ENCODE measurements around the gene OR6X1. TPM values are rescaled to one million over a fixed set of nuclear protein-coding genes. Genes with fewer than 3 reads are reported as not detected.
"Not testable (repeated sequence)": the region's sequence is repeated elsewhere in the genome, so short reads cannot be mapped to it uniquely, and the experiment has no call there.

OR6X1 gene
- total RNA-seq, 1 donor from 2014 or later, result not detected

GRCh38 chr11:123753110-123753509, 1.2 kb downstream of the OR6X1 start:
- no peak for DNase-seq (ENCODE audit: low read depth)

DNA sequence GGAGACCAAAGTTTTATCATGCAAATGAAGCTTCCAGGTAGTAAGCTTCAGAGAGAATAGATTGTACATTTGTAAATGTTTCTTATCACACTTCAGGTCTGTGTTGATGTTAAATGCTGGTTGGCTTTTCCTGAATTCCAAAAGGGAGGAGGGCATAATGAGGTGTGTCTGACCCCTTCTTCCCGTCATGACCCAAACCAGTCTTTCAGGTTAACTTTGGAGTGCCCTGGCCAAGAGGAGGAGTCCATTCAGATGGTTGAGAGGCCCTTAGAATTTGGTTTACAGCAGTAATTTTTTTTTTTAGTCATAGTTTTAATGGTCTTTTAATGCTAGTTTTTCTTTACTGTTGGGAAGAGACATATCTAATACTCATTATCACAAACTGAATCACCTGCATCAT, 2.5 kb downstream of the OR6X1 start:
- DNase-seq (ENCODE audit: low read depth), result no peak

DNA sequence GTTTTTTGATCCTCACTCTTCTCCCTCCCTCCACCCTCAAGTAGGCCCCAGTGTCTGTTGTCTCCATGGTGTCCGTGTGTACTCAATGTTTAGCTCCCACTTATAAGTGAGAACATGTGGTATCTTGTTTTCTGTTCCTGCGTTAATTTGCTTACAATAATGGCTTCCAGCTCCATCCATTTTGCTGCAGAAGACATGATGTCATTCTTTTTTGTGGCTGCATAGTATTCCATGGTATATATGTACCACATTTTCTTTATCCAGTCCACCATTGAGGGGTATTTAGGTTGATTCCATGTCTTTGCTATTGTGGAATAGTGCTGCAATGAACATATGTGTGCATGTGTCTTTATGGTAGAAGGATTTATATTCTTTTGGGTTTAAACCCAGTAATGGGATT, 6.0 kb downstream of the OR6X1 start:
- DNase-seq (ENCODE audit: low read depth), result not testable (repeated sequence)

DNA sequence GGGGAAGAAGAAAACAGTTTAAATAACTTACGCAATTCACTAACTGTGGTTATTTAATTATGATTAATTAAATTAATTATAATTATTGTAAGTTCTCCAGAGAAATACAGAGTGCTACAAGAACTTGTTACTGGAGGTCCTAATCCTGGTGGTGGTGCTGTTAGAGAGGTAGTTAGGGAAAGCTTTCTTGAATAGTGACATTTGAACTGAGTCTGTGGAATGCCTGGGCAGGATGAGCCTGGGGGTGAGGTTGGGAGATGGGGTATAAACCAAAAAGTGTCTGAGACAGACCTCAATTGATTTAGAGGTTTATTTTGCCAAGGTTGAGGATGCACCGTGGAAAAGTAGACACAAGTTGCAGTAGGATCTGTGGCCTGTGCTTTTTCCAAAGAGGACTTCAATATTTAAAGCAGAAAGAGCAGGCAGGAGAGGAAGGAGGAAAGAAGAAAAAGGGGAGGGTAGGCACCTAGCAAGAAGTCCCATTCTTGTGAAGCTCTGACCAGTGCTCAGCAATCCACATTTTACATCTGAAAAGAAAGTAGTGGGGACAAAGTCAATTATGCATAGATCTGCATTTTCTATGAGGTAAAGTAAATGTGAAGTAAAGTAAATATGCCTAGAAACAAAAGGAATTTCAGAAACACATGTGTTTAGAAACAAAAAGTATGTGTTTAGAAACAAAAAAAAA, 8.4 kb downstream of the OR6X1 start:
- DNase-seq (ENCODE audit: low read depth), result no peak

DNA sequence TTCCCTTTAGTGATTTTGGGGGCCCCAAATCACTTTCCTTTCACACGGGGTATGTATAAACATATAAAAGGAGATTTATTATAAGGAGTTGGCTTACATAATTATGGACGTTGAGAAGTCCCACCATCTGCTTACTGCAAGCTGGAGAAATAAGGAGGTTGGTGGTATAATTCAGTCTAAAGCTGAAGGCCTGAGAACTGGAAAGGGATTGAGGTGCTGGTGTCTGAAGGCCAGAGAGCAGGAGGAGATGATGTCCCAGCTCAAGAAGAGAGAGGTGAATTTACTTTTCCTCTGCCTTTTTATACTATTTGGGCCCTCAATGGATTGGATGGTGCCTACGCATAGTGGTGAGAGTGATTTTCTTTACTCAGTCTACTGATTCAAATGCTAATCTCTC, 11.6 kb downstream of the OR6X1 start:
- no peak for DNase-seq (ENCODE audit: low read depth)

DNA sequence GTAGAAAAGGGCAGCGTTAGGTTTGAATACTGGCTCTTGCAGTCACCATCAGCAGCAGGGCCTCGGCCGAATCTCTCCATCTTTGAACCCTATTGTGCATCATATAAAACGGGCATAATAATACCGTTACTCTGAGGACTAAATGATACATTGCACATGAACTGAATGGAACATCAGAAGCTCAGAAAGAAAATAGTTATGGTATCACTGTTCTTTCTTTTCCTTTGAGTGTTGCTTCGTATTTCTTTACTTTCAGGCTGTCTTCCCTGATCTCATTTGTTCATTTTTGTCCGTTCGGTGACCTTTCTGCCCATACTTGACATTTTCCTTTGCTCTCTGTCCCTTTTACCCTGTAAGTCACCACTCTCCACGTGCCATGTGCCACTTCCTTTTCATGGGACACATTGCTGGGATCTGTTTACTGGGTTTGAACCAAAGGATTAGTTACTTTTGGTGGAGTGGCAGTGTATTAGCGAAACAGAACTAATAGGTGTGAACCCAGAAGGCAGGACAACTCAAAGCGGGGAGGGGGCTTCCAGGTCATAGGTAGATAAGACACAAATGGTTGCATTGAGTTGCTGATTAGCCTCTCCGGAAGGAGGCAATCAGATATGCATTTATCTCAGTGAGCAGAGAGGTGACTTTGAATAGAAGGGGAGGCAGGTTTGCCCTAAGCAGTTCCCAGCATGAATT, 12.1 kb downstream of the OR6X1 start:
- DNase-seq (ENCODE audit: low read depth), result no peak

DNA sequence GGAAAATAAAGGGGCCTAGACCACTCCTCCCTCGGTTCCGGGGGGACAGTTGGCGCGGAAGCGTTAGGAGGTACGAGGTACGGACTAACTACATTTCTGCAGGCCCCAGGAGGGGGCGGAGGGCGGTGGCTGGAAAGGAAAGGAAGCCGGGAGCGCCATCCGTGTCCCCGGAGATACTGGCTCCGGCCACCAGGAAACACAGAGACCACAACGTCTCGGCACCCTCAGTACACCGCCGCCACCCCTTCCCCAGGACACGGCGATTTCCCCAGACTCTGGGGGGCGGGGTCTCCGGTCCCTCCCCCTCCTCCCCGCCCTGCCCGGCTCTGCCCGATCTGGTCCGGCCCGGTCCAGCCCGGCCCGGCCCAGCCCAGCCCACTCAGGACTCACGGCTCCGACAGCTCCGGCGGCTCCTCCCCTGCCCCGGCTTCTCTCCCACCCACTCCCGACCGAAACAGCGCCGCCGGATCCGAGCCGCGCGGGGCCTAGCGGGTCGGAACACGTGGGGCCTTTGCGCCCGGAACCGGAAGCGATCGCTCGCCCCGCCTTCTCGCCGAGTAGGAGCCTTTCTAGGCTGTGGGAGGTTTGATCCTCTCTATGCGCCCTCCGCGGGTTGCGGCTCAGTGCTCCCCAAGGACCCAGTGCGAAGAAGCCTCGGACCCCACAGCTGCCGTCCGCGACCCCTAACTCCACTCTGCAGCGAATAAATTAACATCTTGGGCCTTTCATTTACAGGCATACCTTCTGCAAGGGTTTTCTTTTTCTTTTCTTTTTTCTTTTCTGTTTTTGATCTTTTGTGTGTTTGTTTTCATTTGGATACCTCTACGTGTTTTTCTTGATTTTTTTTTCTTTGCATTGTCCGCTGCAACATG, 12.9 kb downstream of the OR6X1 start, which contains the start of gene ZNF202:
Gene ZNF202 (minus strand): TSS at position 502 of the 872 bp plus-strand sequence. CDS start 10,772 bp downstream, outside the sequence.
- DNase-seq (ENCODE audit: low read depth), result peak; percentile 72

DNA sequence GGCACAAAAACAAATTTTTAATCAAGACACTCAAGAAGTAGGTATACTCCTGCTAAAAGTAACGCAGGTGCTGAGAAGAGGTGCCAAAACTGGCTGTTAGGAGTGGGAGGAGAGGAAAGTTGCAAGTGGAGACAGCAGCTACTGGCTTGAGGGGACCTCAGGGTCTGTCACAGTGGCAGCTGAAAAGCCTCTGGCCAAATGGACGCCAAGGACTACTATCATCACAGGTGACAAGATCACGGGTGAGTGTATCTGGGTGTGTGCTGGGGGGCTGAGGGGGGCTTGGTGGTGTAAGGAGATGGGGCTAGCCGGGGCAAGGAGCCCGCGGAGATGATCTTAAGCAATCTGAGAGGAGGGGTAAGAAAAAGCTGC, 13.5 kb downstream of the OR6X1 start:
- no peak for DNase-seq (ENCODE audit: low read depth)

DNA sequence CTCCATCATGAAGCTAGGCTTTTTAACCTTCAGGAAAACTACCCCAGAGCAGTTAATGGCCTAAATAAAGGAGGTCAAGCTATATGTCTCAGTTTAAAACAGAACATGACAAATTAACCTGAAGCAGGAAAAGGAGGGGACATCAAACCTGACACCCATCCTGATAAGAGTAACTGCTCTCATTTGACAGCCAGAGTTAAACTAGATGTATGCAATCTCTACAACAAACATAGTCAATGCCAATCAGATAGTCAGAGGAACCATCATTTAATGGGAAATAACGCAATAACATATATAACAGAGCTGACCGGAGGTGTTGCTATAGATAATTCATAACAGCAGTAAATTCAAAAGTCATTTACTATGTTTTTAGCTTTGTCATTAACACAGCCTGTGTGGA, 15.9 kb downstream of the OR6X1 start:
- no peak for DNase-seq (ENCODE audit: low read depth)

DNA sequence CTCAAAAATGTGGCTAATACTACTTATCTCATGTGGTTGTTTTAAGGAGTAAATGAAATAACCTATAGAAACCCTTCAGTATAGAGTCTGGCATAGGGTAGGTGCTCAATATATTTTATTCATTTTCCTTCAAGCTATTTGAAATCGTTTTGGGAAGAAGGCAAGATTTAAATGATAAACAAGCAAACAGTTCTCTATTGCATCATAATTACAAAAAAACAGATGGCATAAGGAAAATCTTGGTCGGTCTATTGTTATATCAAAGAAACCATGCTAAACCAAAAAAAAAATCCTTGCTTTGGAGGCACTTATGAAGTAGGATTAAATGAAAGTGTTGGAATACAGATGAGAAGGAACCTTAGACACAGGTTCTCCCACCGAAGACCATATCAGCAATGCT, 17.5 kb downstream of the OR6X1 start:
- DNase-seq (ENCODE audit: low read depth), result no peak

- no peak for DNase-seq (ENCODE audit: low read depth)
These were observed 24.7 kb downstream of the OR6X1 start for GRCh38 chr11:123729602-123730001.

GRCh38 chr11:123725995-123726655, 28.2 kb downstream of the OR6X1 start:
- DNase-seq (ENCODE audit: low read depth), result no peak

- DNase-seq (ENCODE audit: low read depth), result no peak
These were observed 34.9 kb downstream of the OR6X1 start for GRCh38 chr11:123719452-123719851.

DNA sequence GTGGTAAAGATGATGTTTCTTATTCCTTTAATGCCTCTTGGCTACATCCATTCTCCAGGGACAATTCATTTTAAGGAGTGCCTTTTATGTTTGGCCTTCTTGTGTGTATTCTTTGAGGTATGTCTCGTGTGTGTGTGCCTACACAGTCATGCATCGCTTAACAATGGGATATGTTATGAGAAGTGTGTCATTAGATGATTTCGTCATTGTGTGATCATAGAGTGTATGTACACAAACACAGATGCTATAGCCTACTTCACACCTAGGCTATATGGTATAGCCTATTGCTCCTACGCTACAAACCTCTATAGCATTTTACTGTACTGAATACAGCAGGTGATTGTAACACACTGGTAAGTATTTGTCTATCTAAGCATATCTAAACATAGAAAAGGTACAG, 35.8 kb downstream of the OR6X1 start:
- no peak for DNase-seq (ENCODE audit: low read depth)

DNA sequence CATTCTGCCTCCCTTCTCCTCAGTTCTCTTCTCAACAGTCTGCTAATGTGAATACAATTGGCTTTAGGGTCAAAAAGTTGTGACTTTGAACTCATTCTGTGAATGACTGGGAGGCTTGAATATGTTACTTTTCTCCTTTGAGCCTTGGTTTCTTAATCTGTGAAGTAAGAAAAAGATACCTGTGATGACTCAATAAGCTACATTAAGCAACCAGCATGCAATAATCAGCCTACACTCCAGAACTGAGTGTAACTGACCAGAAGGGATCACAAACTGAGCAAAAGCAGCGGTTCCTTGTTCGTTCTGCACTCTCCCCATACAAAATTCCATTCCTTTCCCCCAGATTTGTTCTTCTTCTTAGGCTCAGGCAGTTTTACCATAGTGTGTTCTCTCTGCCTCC, 36.3 kb downstream of the OR6X1 start:
- peak; percentile 36 for DNase-seq (ENCODE audit: low read depth)

DNA sequence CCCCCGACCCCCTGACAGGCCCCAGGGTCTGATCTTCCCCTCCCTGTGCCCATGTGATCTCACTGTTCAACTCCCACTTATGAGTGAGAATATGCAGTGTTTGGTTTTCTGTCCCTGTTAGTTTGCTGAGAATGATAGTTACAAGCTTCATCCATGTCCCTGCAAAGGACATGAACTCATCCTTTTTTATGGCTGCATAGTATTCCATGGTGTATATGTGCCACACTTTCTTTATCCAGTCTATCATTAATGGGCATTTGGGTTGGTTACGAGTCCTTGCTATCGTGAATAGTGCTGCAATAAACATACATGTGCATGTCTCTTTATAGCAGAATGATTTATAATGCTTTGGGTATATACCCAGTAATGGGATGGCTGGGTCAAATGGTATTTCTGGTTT, 41.7 kb downstream of the OR6X1 start:
- DNase-seq (ENCODE audit: low read depth), result not testable (repeated sequence)

DNA sequence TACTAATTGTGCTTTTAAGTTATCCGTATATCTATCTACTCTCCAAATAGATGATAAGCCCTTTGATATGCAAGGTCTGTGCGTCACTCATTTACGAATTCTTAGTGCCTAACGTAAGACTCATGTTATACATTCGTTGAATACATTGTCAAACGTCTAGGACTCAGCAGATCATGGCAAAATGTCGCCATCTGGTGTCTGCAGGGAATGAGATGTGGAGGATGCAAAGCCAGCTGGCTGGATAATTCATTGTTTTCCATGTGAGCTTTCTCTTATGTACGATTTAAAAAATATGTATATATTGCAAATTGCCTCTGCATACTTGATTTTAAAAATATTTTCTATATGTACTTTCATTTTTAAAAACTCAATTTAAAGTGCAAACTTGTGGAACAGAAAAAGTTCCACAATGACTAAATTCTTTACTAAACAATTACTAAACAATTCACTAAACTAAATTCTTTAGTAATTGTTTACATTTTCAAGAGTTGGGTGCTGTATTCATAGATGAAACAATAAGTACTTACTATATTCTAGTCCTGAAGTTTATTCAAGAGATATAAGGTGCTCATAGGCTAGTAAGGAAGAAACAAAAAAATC, 46.6 kb downstream of the OR6X1 start:
- peak; percentile 51 for DNase-seq (ENCODE audit: low read depth)

DNA sequence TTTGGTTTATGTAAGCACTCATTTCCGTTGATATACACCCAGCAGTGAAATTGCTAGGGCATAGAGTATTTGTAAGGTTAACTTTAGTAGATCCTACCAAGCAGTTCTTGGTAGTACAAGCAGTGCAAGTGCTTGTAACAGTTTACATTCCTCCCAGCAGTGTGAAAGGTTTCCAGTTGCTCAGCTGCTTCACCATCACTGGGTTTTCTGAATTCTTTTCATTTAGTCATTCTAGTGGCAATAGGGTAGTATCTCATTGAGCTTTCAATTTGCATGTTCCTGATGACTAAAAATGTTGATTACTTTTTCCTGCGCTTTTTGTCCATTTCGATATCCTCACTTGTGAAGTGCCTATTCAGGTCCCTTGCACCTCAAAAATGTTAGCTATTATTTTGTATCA, 47.1 kb downstream of the OR6X1 start:
- DNase-seq (ENCODE audit: low read depth), result no peak

GRCh38 chr11:123704341-123704740, 50.0 kb downstream of the OR6X1 start:
- no peak for DNase-seq (ENCODE audit: low read depth)
